ENCODE data around the gene CNEP1R1.

CNEP1R1 gene

DNA sequence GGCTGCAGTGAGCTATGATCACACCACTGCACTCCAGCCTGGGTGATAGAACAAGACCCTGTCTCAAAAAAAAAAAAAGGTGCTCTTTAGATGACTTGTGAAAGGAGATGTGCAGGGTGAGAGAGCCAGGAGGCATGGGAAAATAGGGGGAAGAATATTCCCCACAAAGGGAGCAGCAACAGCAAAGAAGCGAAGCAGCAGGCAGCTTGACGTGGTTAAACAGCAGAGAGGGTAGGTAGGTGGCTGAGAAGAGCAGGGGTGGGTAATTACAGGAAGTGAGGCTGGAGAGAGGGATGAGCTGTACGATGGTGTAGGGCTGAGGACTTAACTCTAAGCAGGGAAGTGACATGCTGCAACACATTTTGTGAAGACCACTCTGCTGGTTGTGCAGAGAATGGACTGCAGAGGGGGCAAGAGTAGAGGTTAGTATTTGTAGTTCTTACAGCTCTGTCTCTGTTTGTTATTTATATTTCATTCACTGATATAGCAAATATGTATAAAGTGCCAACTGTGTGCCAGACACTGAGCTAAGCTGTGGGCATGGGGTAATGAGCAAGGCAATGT is 42.3 kb downstream of the CNEP1R1 start:
- TF ChIP-seq ZFX (IDR thresholded peaks at IDR 0.05): no peak
- TF ChIP-seq, protein P1, sequence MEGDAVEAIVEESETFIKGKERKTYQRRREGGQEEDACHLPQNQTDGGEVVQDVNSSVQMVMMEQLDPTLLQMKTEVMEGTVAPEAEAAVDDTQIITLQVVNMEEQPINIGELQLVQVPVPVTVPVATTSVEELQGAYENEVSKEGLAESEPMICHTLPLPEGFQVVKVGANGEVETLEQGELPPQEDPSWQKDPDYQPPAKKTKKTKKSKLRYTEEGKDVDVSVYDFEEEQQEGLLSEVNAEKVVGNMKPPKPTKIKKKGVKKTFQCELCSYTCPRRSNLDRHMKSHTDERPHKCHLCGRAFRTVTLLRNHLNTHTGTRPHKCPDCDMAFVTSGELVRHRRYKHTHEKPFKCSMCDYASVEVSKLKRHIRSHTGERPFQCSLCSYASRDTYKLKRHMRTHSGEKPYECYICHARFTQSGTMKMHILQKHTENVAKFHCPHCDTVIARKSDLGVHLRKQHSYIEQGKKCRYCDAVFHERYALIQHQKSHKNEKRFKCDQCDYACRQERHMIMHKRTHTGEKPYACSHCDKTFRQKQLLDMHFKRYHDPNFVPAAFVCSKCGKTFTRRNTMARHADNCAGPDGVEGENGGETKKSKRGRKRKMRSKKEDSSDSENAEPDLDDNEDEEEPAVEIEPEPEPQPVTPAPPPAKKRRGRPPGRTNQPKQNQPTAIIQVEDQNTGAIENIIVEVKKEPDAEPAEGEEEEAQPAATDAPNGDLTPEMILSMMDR (conservative IDR thresholded peaks at IDR 0.05): peak; percentile 20
- no peak overlapping the region; the same call in 1 of the 2 replicates for H3K27ac ChIP-seq

DNA sequence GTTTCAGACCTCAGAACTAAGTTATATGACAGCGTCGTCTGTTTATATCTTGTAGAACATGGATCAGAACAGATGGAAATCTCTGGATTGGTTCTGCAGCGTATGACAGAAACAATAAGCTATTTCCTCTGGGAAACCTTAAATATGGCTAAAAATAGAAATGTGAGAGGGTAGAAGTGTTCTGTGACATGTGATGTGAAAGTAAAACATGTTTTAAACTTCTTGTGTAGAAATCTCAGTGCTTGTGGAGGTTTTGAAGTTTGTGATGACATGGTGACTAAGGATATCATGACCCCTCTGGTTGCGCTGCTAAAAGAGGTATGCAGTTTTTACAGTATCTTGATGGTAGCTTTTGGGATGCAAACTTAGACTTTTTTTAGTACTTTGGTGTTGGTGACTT is 43.5 kb downstream of the CNEP1R1 start:
- H3K27ac ChIP-seq: no peak overlapping the region

DNA sequence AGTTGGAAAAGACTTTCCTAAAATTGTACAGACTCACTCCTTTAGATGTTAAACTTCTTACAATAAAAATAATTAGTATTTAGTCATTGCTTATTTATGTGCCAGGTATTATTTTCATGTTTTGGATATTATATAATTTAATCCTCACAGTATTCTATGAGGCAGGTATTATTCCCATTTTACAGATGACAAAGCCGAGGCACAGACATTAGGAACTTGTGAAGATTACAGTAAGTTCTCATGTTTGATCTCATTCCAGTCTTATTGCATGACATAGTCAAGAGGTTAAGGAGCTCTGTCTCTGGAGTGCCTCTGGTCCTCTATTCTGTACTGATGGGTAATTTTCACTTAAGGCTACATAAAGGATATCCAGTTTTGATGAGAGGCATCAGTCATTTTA is 44.0 kb downstream of the CNEP1R1 start:
- H3K27ac ChIP-seq: no peak overlapping the region
- no peak for TF ChIP-seq ZFX (IDR thresholded peaks at IDR 0.05)
- TF ChIP-seq, protein P1 (conservative IDR thresholded peaks at IDR 0.05): no peak

More for the DNA sequence above, 43.5 kb downstream of the CNEP1R1 start:
- TF ChIP-seq, protein P1 (conservative IDR thresholded peaks at IDR 0.05): no peak
- no peak for TF ChIP-seq ZFX (IDR thresholded peaks at IDR 0.05)

DNA sequence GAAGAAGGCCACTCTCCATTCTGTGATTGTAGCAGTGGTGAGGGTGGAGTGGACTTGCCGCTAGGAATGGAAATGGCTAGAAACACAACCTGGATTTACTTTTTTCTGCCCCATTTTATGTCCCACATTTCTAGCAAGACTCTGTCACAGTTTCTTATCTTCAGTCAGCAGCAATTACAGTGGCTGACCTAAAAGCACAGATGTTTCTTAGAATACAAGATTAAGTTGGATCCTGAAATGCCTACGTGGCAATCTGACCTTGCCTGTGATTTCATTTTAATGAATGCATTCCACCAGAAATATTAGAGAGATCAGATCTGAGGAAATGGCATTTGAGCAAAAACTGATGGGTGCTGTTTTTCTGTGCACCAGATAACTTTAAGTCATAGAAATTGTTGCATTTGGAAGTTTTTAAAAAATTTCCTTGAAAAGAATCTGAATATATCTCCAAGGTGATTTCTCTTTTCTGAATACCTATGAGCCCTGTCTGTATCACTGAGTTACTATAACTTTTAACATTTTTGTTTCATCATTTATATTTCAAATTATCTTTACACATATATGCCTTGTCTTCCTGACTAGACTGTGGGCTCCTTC is 46.1 kb downstream of the CNEP1R1 start:
- no peak overlapping the region for H3K27ac ChIP-seq

DNA sequence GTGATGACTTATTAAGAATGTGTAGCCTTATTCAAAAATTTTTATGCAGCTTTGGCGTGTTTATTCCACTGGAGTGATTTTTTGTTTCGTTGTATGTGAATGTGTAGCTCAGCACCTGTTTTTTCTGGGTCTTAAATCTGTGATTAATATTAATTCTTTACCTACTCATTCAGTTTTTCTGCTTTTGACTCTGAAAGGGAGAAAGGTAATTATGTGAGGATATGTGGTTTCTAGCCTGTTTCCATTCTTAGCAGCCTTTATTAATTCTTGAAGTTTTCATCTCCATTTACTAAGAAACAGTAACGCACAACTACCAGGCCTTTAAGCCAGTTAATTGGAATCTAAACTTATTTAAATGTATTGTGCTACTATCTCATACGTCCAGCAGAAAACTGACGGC is 47.7 kb downstream of the CNEP1R1 start:
- TF ChIP-seq, protein P1 (conservative IDR thresholded peaks at IDR 0.05): no peak
- no peak for TF ChIP-seq ZFX (IDR thresholded peaks at IDR 0.05)
- H3K27ac ChIP-seq: no peak overlapping the region

More for the DNA sequence above, 46.1 kb downstream of the CNEP1R1 start:
- no peak for TF ChIP-seq ZFX (IDR thresholded peaks at IDR 0.05)
- TF ChIP-seq, protein P1 (conservative IDR thresholded peaks at IDR 0.05): no peak

DNA sequence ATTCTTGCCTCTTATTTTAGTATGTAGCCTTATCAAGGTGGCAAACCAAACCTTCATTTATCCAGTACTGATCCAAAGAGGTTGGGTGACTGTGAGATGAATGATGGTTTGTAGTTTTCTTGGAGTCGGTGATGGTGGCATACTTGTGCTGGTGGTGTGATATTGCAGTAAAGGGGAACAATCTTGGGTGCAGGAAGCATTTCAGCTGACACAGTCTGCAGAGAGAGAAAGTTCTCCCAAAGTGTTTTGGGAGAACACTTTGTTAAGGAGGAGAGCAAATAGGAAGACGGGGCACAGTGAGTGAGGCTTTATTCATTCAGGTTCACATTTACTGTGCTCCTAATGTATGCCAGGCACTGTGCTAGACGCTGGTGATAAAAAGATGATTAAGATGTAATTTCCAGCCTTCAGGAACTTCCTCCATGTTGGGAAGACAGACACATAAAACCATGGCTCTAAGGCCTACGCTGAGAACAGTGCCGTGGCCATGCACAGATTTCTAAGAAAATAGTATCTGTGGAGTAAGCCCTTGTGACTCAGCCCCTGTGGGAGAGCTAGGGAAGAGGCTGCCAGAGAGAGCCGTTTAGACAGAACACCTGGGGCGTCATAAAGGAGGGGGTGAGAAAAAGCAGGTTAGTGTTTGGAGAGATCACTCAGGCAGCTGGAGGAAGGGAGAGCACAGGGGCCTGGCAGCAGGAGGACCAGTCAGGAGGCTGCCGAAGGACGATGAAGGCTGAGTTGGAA is 54.5 kb downstream of the CNEP1R1 start:
- H3K27ac ChIP-seq: no peak overlapping the region

More for the DNA sequence above, 54.5 kb downstream of the CNEP1R1 start:
- TF ChIP-seq, protein P1 (conservative IDR thresholded peaks at IDR 0.05): no peak
- TF ChIP-seq ZFX (IDR thresholded peaks at IDR 0.05): no peak

Data from C4-2B (cell line).